AG09319 (cell line): ENCODE measurements around the gene RNF151.

ENCODE experiments used
- DNase-seq: peaks from one replicate; pipeline ENCODE4 v3.0.0-alpha.2; 2010; ENCODE audit warnings: low read depth; ENCODE audit errors: extremely low read depth
- TF ChIP-seq, protein P1 (sequence below): IDR thresholded peaks from 2 replicates; pipeline ENCODE4 v1.5.1; 2011; ENCODE audit warnings: low read depth, mild to moderate bottlenecking, inconsistent platforms, low read length, moderate library complexity

The RNF151 gene

DNA sequence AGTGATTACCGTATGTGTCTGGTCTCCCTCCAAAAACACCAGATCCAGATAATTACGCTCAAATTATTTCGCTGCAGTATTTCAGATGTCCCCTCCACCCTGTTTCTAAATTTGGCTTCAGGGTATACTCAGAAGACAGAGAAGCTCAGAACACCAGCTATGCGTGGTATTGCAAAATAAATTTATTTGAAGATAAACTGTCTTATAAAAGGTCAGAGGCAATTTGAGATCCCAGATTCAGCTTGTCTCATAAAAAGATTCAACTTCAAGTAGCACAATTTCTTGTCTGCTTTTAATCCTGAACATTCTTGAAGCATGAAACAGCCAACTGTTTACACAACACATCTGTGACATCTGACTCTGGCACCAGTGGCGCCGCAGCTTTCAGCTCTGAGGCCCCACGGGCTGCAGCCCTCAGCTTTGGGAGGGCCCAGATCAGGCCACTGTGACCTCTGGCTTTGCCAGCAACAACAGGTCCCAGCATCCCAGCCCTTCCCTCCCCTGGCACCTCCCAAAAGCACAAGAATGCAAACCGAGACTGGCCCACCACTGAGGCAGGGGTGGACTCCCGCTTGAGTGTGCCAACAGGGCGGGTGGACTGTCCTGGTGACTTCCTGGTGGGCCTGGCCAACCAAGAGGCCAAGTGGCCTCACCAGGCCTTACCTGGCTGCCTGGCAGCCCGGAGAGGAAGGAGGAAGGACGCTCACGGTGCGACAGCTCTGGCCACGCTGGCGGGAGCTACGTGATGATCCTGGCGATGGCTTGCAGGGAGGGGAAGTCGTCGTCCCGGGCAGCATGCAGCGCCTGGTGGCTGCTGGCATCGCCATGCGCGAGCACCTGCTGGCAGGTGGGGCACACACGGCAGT lies 31.1 kb downstream of the RNF151 start:
- TF ChIP-seq, protein P1, sequence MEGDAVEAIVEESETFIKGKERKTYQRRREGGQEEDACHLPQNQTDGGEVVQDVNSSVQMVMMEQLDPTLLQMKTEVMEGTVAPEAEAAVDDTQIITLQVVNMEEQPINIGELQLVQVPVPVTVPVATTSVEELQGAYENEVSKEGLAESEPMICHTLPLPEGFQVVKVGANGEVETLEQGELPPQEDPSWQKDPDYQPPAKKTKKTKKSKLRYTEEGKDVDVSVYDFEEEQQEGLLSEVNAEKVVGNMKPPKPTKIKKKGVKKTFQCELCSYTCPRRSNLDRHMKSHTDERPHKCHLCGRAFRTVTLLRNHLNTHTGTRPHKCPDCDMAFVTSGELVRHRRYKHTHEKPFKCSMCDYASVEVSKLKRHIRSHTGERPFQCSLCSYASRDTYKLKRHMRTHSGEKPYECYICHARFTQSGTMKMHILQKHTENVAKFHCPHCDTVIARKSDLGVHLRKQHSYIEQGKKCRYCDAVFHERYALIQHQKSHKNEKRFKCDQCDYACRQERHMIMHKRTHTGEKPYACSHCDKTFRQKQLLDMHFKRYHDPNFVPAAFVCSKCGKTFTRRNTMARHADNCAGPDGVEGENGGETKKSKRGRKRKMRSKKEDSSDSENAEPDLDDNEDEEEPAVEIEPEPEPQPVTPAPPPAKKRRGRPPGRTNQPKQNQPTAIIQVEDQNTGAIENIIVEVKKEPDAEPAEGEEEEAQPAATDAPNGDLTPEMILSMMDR = no peak
- peak; percentile 61 for DNase-seq

DNA sequence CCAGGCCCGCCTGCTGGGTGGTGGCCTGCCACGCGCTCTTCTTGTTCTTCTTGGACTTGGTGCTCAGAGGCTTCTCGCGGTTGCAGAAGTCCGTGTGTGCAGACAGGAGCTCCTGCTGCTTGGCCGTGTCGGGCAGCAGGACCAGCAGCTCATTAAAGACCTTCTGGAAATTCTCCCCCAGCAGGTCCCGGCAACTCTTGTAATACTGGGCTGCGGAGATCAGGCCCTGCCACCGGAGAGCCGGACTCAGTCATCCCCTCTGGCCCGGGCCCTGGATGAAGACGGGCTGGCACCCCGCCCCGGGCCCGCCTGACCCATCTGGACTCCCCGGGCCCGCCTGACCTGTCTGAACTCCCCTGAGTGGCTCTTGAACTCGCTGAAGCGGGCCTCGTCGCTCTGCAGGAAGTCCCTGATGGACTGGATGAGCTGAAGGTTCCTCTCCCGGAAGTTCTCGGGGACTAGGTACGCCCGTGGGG lies 31.7 kb downstream of the RNF151 start:
- TF ChIP-seq, protein P1 = no peak
- DNase-seq = no peak

DNA sequence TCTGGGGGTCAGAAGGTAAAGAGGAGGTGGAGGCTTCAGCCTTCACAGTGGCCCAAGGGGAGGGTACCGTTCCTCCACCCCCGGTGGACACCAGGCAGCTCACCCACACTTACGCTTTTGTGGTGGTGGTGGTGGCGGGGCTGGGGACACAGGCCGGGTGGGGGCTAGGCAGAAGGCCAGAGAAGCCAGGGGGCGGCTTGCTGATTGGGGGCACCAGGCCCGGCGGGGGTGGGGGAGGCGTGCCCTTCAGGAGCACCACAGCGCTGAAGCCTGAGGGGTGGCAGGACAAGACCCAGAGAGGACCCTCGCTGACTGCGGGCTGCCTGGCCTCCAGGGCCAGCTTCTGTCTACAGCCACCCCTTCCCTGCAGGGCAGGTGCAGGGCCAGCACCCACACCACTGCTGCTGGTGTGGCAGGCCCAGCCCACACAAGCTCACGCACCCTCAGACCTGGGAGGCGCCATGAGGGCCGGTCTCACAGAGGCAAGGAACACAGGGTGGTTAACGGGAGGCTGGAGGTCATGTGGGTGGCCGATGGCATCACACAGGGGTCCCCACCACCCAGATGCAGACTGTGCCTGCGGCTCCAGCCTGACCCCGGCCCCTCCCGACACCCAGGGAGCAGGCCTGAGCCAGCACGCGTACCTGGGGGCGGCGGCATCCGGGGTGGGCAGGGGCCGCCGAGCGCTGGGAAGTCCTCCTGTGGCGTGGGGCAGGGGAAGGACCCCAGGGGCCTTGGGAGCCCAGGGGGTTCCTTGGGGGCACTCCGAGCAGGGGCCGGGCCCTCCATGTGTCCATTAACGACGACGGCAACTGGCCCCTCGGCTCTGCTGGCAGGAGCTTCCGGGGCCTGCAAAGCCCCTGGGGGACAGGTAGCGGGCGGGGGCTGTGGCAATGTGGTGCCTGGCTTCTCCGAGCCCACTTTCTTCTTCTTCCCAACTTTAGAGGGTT lies 32.5 kb downstream of the RNF151 start:
- DNase-seq = no peak
- TF ChIP-seq, protein P1 = no peak

DNA sequence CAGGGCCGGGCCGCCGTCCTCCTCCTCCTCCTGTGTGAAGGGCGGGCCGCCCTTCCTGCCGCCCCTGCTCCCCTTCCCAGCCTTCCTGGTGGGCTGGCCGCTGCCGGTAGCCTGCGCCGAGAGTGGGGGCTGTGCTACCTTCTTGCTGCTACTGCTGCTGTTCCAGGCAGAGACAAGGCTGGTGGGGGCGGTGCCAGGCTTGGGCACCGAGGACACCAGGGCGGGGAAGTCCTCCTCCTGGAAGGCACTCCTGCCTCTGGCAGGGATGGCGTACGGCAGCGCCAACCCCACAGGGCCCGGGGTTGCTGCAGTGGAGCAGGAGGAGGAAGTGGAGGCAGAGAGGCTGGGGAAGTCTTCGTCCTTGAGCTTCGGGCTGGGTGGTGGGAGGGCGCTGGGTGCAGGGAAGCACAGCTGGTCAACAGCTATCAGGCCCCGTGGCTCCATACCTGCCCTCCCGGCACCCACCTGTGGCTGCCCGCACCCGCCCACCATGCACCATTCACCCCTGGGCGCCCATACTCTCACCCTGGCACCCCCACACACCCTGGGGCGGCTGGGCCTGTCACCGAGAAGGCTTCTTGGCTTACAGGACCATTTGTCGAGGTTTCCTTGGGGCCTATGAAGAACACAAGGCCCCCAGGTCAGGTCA lies 33.3 kb downstream of the RNF151 start:
- TF ChIP-seq, protein P1 = no peak

DNA sequence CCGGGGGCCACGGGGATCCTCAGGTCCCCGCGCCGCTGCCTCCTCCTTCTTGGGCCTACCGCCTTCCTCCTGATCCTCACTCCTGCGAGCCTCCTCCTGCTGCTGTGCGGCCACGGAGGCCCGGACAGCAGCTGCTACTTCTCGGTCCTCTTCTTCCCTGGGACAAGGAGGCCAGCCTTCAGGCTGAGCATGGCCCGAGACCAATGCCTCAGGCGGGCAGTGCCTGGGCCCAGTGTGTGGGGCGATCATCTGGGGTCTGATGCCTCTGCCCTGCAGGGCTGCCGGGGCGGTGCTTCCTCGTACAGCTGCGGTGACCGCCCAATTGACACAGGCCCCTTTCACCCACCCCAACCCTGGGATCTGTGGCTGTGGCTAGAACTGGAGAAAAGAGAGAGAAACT lies 34.4 kb downstream of the RNF151 start:
- no peak for DNase-seq
- TF ChIP-seq, protein P1 = no peak

More for the DNA sequence above, 33.3 kb downstream of the RNF151 start:
- no peak for DNase-seq

DNA sequence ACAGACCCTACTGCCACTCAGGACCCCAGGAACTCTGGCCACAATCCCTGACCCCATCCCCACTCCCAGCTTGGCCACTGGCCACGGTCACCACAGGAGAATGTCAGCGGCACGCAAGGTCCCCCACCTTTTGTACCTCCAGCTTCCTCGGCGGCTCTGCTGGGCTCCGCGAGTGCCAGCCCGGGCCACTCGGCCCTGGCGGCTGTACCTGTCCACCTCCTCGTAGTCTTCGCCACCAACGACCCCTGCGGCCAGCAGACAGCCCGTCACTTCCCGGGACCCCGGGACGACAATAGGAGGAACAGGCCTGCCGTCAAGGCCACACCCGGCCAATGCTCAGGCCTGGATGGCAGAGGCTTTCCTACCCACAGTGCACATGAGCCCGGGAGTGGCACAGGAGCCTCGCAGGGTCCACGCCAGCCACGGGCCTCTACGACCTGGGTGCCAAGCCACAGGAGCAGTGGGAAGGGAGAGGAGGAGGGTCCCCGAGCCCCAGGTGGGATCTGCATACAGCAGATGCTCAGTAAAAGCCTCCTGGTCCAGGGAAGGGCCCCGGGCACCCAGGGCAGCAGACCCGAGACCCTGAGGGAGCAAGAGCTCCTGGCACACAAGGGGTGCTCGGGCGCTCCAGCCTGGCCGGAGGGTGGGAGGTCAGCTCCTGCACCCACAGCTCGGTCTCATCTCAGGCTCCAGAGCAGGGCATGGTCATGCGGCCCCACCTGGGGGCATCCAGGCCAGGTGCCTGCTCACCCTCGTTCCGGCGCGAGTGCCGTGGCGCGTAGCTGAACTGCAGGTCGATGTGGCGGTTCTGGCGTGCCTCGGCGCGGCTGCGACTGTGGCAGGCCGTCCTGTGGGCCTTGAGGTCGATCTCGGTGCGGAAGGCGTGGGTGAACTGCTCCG lies 35.0 kb downstream of the RNF151 start:
- no peak for DNase-seq
- TF ChIP-seq, protein P1 = no peak
